Activated CD4-positive, CD25-positive, alpha-beta regulatory T cell treated with anti-CD3 and anti-CD28 coated beads, Interleukin-2, amount 50 U/mL, for 24 hours (primary cell): Measurements from ENCODE around the gene ZBTB5.
A peak's percentile ranks its signal among the peaks of the same experiment; 100 is the strongest.

ENCODE experiments used
- ATAC-seq, 2 donors: fragments of 150-1000 bp; cut with Tn5 transposase; one replicate each; pipeline ENCODE4 v1.10.0; 2021; ENCODE audit warnings: mild to moderate bottlenecking in 1 of 2, moderate library complexity in 1 of 2

Gene ZBTB5

GRCh38 chr9:37422289-37423104 lies 42.8 kb downstream of the ZBTB5 start, which contains the start of gene GRHPR:
GRHPR (plus strand) TSS chr9:37422696; CDS start chr9:37422751, 55 bp downstream.
- ATAC-seq = peak; percentile 99 to 100

GRCh38 chr9:37421914-37422288 lies 43.3 kb downstream of the ZBTB5 start:
- ATAC-seq = no peak

- no peak for ATAC-seq
These were observed 44.7 kb downstream of the ZBTB5 start for GRCh38 chr9:37420271-37421215.

- ATAC-seq = no peak
These were observed 46.0 kb downstream of the ZBTB5 start for GRCh38 chr9:37419204-37419603.

GRCh38 chr9:37417857-37418618 lies 47.2 kb downstream of the ZBTB5 start:
- ATAC-seq = no peak

- ATAC-seq = no peak
These were observed 47.9 kb downstream of the ZBTB5 start for GRCh38 chr9:37417252-37417803.

- peak; percentile 70 to 72 for ATAC-seq
These were observed 50.1 kb downstream of the ZBTB5 start for GRCh38 chr9:37415011-37415719.

GRCh38 chr9:37414503-37414943 lies 50.7 kb downstream of the ZBTB5 start:
- no peak for ATAC-seq

- no peak for ATAC-seq
These were observed 51.9 kb downstream of the ZBTB5 start for GRCh38 chr9:37413311-37413710.

- ATAC-seq = no peak
These were observed 52.7 kb downstream of the ZBTB5 start for GRCh38 chr9:37412431-37413151.

- peak; percentile 26 to 40 for ATAC-seq
These were observed 54.1 kb downstream of the ZBTB5 start for GRCh38 chr9:37410969-37411785.

GRCh38 chr9:37410354-37410861 lies 54.8 kb downstream of the ZBTB5 start:
- ATAC-seq = no peak

GRCh38 chr9:37408933-37409710 lies 56.1 kb downstream of the ZBTB5 start:
- ATAC-seq = peak; percentile 95 to 96

GRCh38 chr9:37407468-37407867 lies 57.8 kb downstream of the ZBTB5 start:
- no peak for ATAC-seq

GRCh38 chr9:37406603-37407401 lies 58.4 kb downstream of the ZBTB5 start:
- no peak for ATAC-seq

GRCh38 chr9:37405764-37406380 lies 59.4 kb downstream of the ZBTB5 start:
- no peak for ATAC-seq

- ATAC-seq = no peak
These were observed 59.9 kb downstream of the ZBTB5 start for GRCh38 chr9:37405350-37405749.

- ATAC-seq = no peak
These were observed 60.7 kb downstream of the ZBTB5 start for GRCh38 chr9:37404590-37404989.
